ENCODE results near the gene RYR2. TPM values are rescaled to one million over a fixed set of nuclear protein-coding genes. Genes with fewer than 3 reads are reported as not detected.

Gene RYR2
- total RNA-seq, 1 donor from 2014 or later, result 4.8 TPM

DNA sequence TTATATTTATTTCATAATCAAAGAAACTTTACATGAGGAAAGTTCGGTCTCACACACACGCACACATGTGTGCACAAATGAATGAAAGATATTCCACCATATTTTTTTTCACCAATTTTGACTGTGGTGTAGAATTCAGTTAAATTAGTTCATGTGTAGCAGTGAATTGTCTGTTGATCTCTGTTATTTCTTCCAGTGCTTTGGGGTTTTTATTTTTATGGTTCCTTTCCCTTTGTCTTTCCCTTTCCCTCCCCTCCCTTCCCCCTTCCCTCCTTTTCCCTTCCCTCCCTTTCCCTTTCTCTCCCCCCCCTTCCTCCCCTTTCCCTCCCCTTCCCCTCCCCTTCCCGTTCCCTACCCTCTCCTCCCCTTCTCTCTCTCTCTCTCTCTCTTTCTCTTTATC, 8.9 kb downstream of the RYR2 start:
- no peak for ATAC-seq
- H3K9me3 ChIP-seq, result no peaks in the 10 kb centered on the region
- H3K4me3 ChIP-seq, result no peak overlapping the region
- no peak for DNase-seq
- no peak overlapping the region for H3K27ac ChIP-seq
- no peaks in the 10 kb centered on the region for H3K4me1 ChIP-seq
- intact Hi-C loops (cut with DNase I), result no loop called here
- peaks cover 3% of the 10 kb centered on the region for H3K27me3 ChIP-seq (ENCODE audit: low read depth)
- H3K36me3 ChIP-seq, result no peaks in the 10 kb centered on the region
- TF ChIP-seq, protein P1, sequence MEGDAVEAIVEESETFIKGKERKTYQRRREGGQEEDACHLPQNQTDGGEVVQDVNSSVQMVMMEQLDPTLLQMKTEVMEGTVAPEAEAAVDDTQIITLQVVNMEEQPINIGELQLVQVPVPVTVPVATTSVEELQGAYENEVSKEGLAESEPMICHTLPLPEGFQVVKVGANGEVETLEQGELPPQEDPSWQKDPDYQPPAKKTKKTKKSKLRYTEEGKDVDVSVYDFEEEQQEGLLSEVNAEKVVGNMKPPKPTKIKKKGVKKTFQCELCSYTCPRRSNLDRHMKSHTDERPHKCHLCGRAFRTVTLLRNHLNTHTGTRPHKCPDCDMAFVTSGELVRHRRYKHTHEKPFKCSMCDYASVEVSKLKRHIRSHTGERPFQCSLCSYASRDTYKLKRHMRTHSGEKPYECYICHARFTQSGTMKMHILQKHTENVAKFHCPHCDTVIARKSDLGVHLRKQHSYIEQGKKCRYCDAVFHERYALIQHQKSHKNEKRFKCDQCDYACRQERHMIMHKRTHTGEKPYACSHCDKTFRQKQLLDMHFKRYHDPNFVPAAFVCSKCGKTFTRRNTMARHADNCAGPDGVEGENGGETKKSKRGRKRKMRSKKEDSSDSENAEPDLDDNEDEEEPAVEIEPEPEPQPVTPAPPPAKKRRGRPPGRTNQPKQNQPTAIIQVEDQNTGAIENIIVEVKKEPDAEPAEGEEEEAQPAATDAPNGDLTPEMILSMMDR (IDR thresholded peaks at IDR 0.05), result no peak

GRCh38 chr1:237054313-237054712, 12.3 kb downstream of the RYR2 start:
- ATAC-seq (no peak), DNase-seq (no peak)
- Histone ChIP-seq H3K9me3 (no peaks in the 10 kb centered on the region), H3K27ac (no peak overlapping the region), H3K4me3 (no peak overlapping the region), H3K36me3 (no peaks in the 10 kb centered on the region), H3K27me3 (ENCODE audit: low read depth) (peaks cover 3% of the 10 kb centered on the region), H3K4me1 (no peaks in the 10 kb centered on the region)
- intact Hi-C loops (cut with DNase I), result no loop called here
- TF ChIP-seq, protein P1 (IDR thresholded peaks at IDR 0.05), result no peak

- intact Hi-C loops (cut with DNase I), result no loop called here
- Histone ChIP-seq H3K27me3 (ENCODE audit: low read depth) (no peaks in the 10 kb centered on the region), H3K9me3 (no peaks in the 10 kb centered on the region), H3K27ac (no peak overlapping the region), H3K4me3 (no peak overlapping the region), H3K36me3 (no peaks in the 10 kb centered on the region), H3K4me1 (no peaks in the 10 kb centered on the region)
- ATAC-seq (no peak), DNase-seq (no peak)
- TF ChIP-seq, protein P1 (IDR thresholded peaks at IDR 0.05), result no peak
Observed at GRCh38 chr1:237058470-237058869, 16.5 kb downstream of the RYR2 start.

DNA sequence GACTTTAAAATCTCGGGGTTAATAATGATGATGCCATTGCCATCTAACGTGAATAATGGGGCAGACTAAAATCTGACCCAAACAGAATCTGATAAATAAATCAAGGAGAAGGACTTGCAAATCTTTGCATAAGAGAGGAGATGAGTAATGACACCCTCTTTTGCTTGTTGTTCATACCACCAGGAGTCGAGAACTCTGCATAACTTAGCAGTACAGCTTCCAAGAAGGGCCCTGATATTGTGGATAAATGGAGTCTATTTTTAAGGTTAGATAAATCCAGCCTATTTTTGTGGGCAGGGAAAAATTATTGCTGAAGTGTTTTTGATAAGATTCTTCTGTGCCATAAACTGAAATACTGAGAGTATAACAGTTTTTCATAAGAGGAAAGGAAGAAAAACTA, 17.3 kb downstream of the RYR2 start:
- H3K27ac ChIP-seq, result no peak overlapping the region
- H3K4me3 ChIP-seq, result no peak overlapping the region
- DNase-seq (no peak), ATAC-seq (no peak)
- H3K36me3 ChIP-seq, result no peaks in the 10 kb centered on the region
- H3K4me1 ChIP-seq, result no peaks in the 10 kb centered on the region
- TF ChIP-seq, protein P1 (IDR thresholded peaks at IDR 0.05), result no peak
- no peaks in the 10 kb centered on the region for H3K9me3 ChIP-seq
- H3K27me3 ChIP-seq (ENCODE audit: low read depth), result no peaks in the 10 kb centered on the region
- intact Hi-C loops (cut with DNase I), result no loop called here

GRCh38 chr1:237062976-237063375, 21.0 kb downstream of the RYR2 start:
- intact Hi-C loops (cut with DNase I), result no loop called here

More at GRCh38 chr1:237062976-237063375, 21.0 kb downstream of the RYR2 start:
- Histone ChIP-seq H3K27me3 (ENCODE audit: low read depth) (no peaks in the 10 kb centered on the region), H3K4me1 (no peaks in the 10 kb centered on the region), H3K36me3 (no peaks in the 10 kb centered on the region), H3K9me3 (no peaks in the 10 kb centered on the region), H3K4me3 (no peak overlapping the region), H3K27ac (no peak overlapping the region)
- TF ChIP-seq, protein P1 (IDR thresholded peaks at IDR 0.05), result no peak
- no peak for ATAC-seq
- DNase-seq, result no peak

All from lower lobe of right lung (tissue), 2 donors.